Midbrain (tissue), 1 donor: ENCODE measurements around the gene KRTAP15-1.

ENCODE experiments used
- DNase-seq: peaks from one replicate; lab custom pipeline; 2025; lab: John Stamatoyannopoulos, UW

KRTAP15-1 gene

GRCh38 chr21:30487336-30487735 lies 47.3 kb downstream of the KRTAP15-1 start, which contains the start of gene KRTAP19-2:
Gene KRTAP19-2, minus strand, starts transcription at chr21:30487436. Its CDS starts 88 bp downstream, at chr21:30487348.
- DNase-seq: no peak
